Skeletal muscle satellite cell (primary cell): ENCODE data around the gene RAB38.

Source experiments
- H3K27me3 ChIP-seq: 2 replicates; pipeline ENCODE4 v1.7.0; 2013; ENCODE audit warnings: low read length; ENCODE audit not compliant: control insufficient read depth, insufficient read depth
- H3K36me3 ChIP-seq: 2 replicates; pipeline ENCODE4 v1.7.0; 2013; ENCODE audit warnings: mild to moderate bottlenecking, control low read depth, low read length; ENCODE audit not compliant: insufficient read depth
- H3K4me1 ChIP-seq: 2 replicates; pipeline ENCODE4 v1.7.0; 2013; ENCODE audit warnings: low read length; ENCODE audit not compliant: control insufficient read depth, insufficient read depth
- H3K4me2 ChIP-seq: 2 replicates; pipeline ENCODE4 v1.7.0; 2013; ENCODE audit warnings: mild to moderate bottlenecking, low read length
- H3K4me3 ChIP-seq: 2 replicates; pipeline ENCODE4 v1.7.0; 2013; ENCODE audit warnings: low read length
- H3K9ac ChIP-seq: 2 replicates; pipeline ENCODE4 v1.7.0; 2013; ENCODE audit warnings: mild to moderate bottlenecking, low read depth, low read length, moderate library complexity
- H3K9me3 ChIP-seq: replicated peaks from 2 replicates; pipeline ENCODE4 v1.7.0; 2013; ENCODE audit warnings: mild to moderate bottlenecking, control low read depth, low read length

Gene RAB38

GRCh38 chr11:88188932-88189253 lies 13.7 kb upstream of the RAB38 start:
- no peak overlapping the region for H3K9ac ChIP-seq
- no peaks in the 10 kb centered on the region for H3K27me3 ChIP-seq
- H3K4me2 ChIP-seq = no peak overlapping the region
- no peaks in the 10 kb centered on the region for H3K9me3 ChIP-seq
- no peaks in the 10 kb centered on the region for H3K4me1 ChIP-seq
- H3K36me3 ChIP-seq = no peaks in the 10 kb centered on the region
- H3K4me3 ChIP-seq = no peak overlapping the region

- no peaks in the 10 kb centered on the region for H3K27me3 ChIP-seq
- H3K4me2 ChIP-seq = no peak overlapping the region
- no peaks in the 10 kb centered on the region for H3K36me3 ChIP-seq
- H3K4me3 ChIP-seq = no peak overlapping the region
- H3K4me1 ChIP-seq = no peaks in the 10 kb centered on the region
- H3K9me3 ChIP-seq = no peaks in the 10 kb centered on the region
- H3K9ac ChIP-seq = no peak overlapping the region
These were observed 13.1 kb upstream of the RAB38 start for GRCh38 chr11:88188251-88188931.

GRCh38 chr11:88183233-88183632 lies 8.0 kb upstream of the RAB38 start:
- no peaks in the 10 kb centered on the region for H3K9me3 ChIP-seq
- H3K27me3 ChIP-seq = peaks cover 9% of the 10 kb centered on the region
- no peaks in the 10 kb centered on the region for H3K36me3 ChIP-seq
- H3K4me3 ChIP-seq = no peak overlapping the region
- H3K9ac ChIP-seq = no peak overlapping the region
- peaks cover 12% of the 10 kb centered on the region for H3K4me1 ChIP-seq
- no peak overlapping the region for H3K4me2 ChIP-seq

- Histone ChIP-seq H3K36me3 (no peaks in the 10 kb centered on the region), H3K4me1 (peaks cover 12% of the 10 kb centered on the region), H3K27me3 (peaks cover 9% of the 10 kb centered on the region), H3K9me3 (no peaks in the 10 kb centered on the region), H3K9ac (no peak overlapping the region), H3K4me3 (no peak overlapping the region), H3K4me2 (no peak overlapping the region)
These were observed 6.5 kb upstream of the RAB38 start for GRCh38 chr11:88181776-88182175.

- peaks cover 12% of the 10 kb centered on the region for H3K27me3 ChIP-seq
- no peaks in the 10 kb centered on the region for H3K36me3 ChIP-seq
- no peak overlapping the region for H3K9ac ChIP-seq
- H3K4me2 ChIP-seq = no peak overlapping the region
- H3K4me1 ChIP-seq = peaks cover 14% of the 10 kb centered on the region
- H3K9me3 ChIP-seq = no peaks in the 10 kb centered on the region
- no peak overlapping the region for H3K4me3 ChIP-seq
These were observed 4.9 kb upstream of the RAB38 start for GRCh38 chr11:88179971-88180629.

- peaks cover 21% of the 10 kb centered on the region for H3K4me1 ChIP-seq
- no peaks in the 10 kb centered on the region for H3K36me3 ChIP-seq
- H3K9ac ChIP-seq = no peak overlapping the region
- H3K4me2 ChIP-seq = no peak overlapping the region
- no peak overlapping the region for H3K4me3 ChIP-seq
- no peaks in the 10 kb centered on the region for H3K9me3 ChIP-seq
- H3K27me3 ChIP-seq = peaks cover 12% of the 10 kb centered on the region
These were observed 3.9 kb upstream of the RAB38 start for GRCh38 chr11:88179141-88179540.

- Histone ChIP-seq H3K36me3 (no peaks in the 10 kb centered on the region), H3K4me1 (peaks cover 21% of the 10 kb centered on the region), H3K4me2 (no peak overlapping the region), H3K4me3 (no peak overlapping the region), H3K9ac (no peak overlapping the region), H3K27me3 (peaks cover 11% of the 10 kb centered on the region), H3K9me3 (no peaks in the 10 kb centered on the region)
These were observed 2.9 kb upstream of the RAB38 start for GRCh38 chr11:88178191-88178590.

GRCh38 chr11:88175569-88176075 lies 379 bp upstream of the RAB38 start:
- H3K4me1 ChIP-seq = peaks cover 21% of the 10 kb centered on the region
- peak overlapping the region; percentile 73 for H3K4me3 ChIP-seq
- H3K9me3 ChIP-seq = no peaks in the 10 kb centered on the region
- no peak overlapping the region for H3K9ac ChIP-seq
- H3K27me3 ChIP-seq = peaks cover 3% of the 10 kb centered on the region
- peak overlapping the region; percentile 98 for H3K4me2 ChIP-seq
- H3K36me3 ChIP-seq = no peaks in the 10 kb centered on the region

GRCh38 chr11:88173956-88174355 lies 1.3 kb downstream of the RAB38 start:
- H3K27me3 ChIP-seq = peaks cover 3% of the 10 kb centered on the region
- no peak overlapping the region for H3K9ac ChIP-seq
- no peaks in the 10 kb centered on the region for H3K9me3 ChIP-seq
- H3K4me2 ChIP-seq = peak overlapping the region; percentile 98
- no peaks in the 10 kb centered on the region for H3K36me3 ChIP-seq
- H3K4me1 ChIP-seq = peaks cover 15% of the 10 kb centered on the region
- H3K4me3 ChIP-seq = no peak overlapping the region

GRCh38 chr11:88171982-88172381 lies 3.3 kb downstream of the RAB38 start:
- peaks cover 8% of the 10 kb centered on the region for H3K4me1 ChIP-seq
- no peak overlapping the region for H3K9ac ChIP-seq
- no peaks in the 10 kb centered on the region for H3K36me3 ChIP-seq
- H3K4me2 ChIP-seq = no peak overlapping the region
- H3K27me3 ChIP-seq = peaks cover 3% of the 10 kb centered on the region
- H3K4me3 ChIP-seq = no peak overlapping the region
- no peaks in the 10 kb centered on the region for H3K9me3 ChIP-seq

GRCh38 chr11:88170673-88171072 lies 4.6 kb downstream of the RAB38 start:
- Histone ChIP-seq H3K36me3 (no peaks in the 10 kb centered on the region), H3K27me3 (peaks cover under 1% of the 10 kb centered on the region), H3K9ac (no peak overlapping the region), H3K4me3 (no peak overlapping the region), H3K4me1 (peaks cover 8% of the 10 kb centered on the region), H3K4me2 (no peak overlapping the region), H3K9me3 (no peaks in the 10 kb centered on the region)

GRCh38 chr11:88169881-88170280 lies 5.4 kb downstream of the RAB38 start:
- Histone ChIP-seq H3K9me3 (no peaks in the 10 kb centered on the region), H3K9ac (no peak overlapping the region), H3K27me3 (no peaks in the 10 kb centered on the region), H3K4me3 (no peak overlapping the region), H3K4me1 (peaks cover 4% of the 10 kb centered on the region), H3K4me2 (no peak overlapping the region), H3K36me3 (no peaks in the 10 kb centered on the region)
